ENCODE data around the gene TM9SF1. TPM values are rescaled to one million over a fixed set of nuclear protein-coding genes. Genes with fewer than 3 reads are reported as not detected.

TM9SF1 gene
- total and polyA plus RNA-seq, 10 of the 15 experiments (the other 5 are each of a cell fraction or from before 2014, with no cell fraction given), result 7.2 to 39.2 (median 17.6) TPM

- in situ Hi-C loops (cut with MboI), result no loop called here
- H3K9me3 ChIP-seq (replicated peaks; ENCODE audit: control insufficient read depth, insufficient read depth, low read length), result no peaks in the 10 kb centered on the region
- ChIA-PET CTCF (interaction anchor here (0.7 to 3.0 kb wide), 9 partner anchors 20 to 128 kb away, joined by 3 to 11 read pairs (median 6); partner anchors contain the start of genes CHMP4A, CIDEB and MDP1), SMC1A (ENCODE audit: uncharacterized antibody, unreplicated experiment) (interaction anchor here (0.6 to 2.8 kb wide), 8 partner anchors 16 to 188 kb away, joined by 3 to 12 read pairs (median 4); partner anchors contain the start of genes CHMP4A, IPO4 and MDP1), RAD21 (ENCODE audit: unreplicated experiment) (interaction anchor here (1.1 to 1.3 kb wide), 2 partner anchors 61 to 73 kb away, joined by 3 read pairs; no protein-coding TSS in a partner anchor), POLR2A (interaction anchor here (1.4 to 1.9 kb wide), 4 partner anchors 11 to 74 kb away, joined by 3 to 8 read pairs (median 6); partner anchors contain the start of genes IRF9 and MDP1)
- WGBS (ENCODE audit: insufficient coverage, insufficient replicate concordance, low lambda C conversion rate, missing lambda C conversion rate), result 91% methylated on average over 5 of the region's 5 CpGs
- ATAC-seq (no peak), FAIRE-seq (no peak), DNase-seq (ENCODE audit: low read depth, low spot score) (no peak)
- no TSS peak for BruUV-seq (replicated peaks)
- H4K20me1 ChIP-seq (ENCODE audit: control insufficient read depth, insufficient read depth), result no peaks in the 10 kb centered on the region
- peaks cover 35% of the 10 kb centered on the region for H3K79me2 ChIP-seq (ENCODE audit: control insufficient read depth, insufficient read depth, low read length)
- intact Hi-C loops (cut with micrococcal nuclease; ENCODE audit: unreplicated experiment), result no loop called here
- H3K4me3 ChIP-seq, result no peak overlapping the region
- no peak overlapping the region for H3K4me2 ChIP-seq (ENCODE audit: control insufficient read depth, insufficient read depth)
- no peak overlapping the region for H3K9ac ChIP-seq (ENCODE audit: control insufficient read depth, insufficient read depth, low read length)
- no peak overlapping the region for H3K27ac ChIP-seq (ENCODE audit: control insufficient read depth, insufficient read depth)
- no peaks in the 10 kb centered on the region for H3K27me3 ChIP-seq (replicated peaks in 1 of 2; ENCODE audit: control insufficient read depth in 2 of 2, insufficient read depth in 2 of 2, low read length in 1 of 2)
- H2AFZ ChIP-seq (ENCODE audit: control insufficient read depth, low read depth, low read length), result no peak overlapping the region
- H3K4me1 ChIP-seq (ENCODE audit: control insufficient read depth, insufficient read depth, low read length), result peaks cover 15% of the 10 kb centered on the region
- TF ChIP-seq SMAD5 (IDR thresholded peaks at IDR 0.05; ENCODE audit: low read depth) (no peak), ZBTB4 (CRISPR knock-in tag; IDR thresholded peaks at IDR 0.05) (no peak), ZNF687 (IDR thresholded peaks at IDR 0.05) (no peak), FOS (IDR thresholded peaks at IDR 0.05; ENCODE audit: borderline replicate concordance, extremely low read depth, insufficient read length) (no peak), ZBED1 (IDR thresholded peaks at IDR 0.05; ENCODE audit: borderline replicate concordance) (no peak), RB1 (IDR thresholded peaks at IDR 0.05; ENCODE audit: borderline replicate concordance) (no peak), TCF3 (IDR thresholded peaks at IDR 0.05; ENCODE audit: borderline replicate concordance, insufficient read depth, low read depth, low read length) (no peak), USF2 (IDR thresholded peaks at IDR 0.05; ENCODE audit: borderline replicate concordance, low read depth, low read length) (no peak)
- H3K36me3 ChIP-seq (ENCODE audit: control insufficient read depth in 2 of 2, insufficient read depth in 2 of 2, low read length in 1 of 2), result peaks cover 11 to 50% of the 10 kb centered on the region in 2 experiments
Measured at GRCh38 chr14:24235804-24236688, 40.8 kb upstream of the TM9SF1 start.

Data from GM12878 (cell line).